IMR-90 (cell line): ENCODE data around the gene DRC3. TPM values are rescaled to one million over a fixed set of nuclear protein-coding genes. Genes with fewer than 3 reads are reported as not detected.

Experiments
- ATAC-seq: fragments of 200-7000 bp; cut with Tn5 transposase; 2 replicates; pipeline ENCODE4 v1.9.1; 2020; ENCODE audit warnings: low read depth, mild to moderate bottlenecking, moderate library complexity
- BruUV-seq: library from RNA; stranded (reverse); fragments of 400-500 nt; replicated peaks from 2 replicates; lab custom pipeline; 2021; lab: Mats Ljungman, UMichigan
- CTCF ChIA-PET: fragments of 300-600 bp; formaldehyde crosslinking; extraction: SDS; loops from one replicate; lab custom pipeline; 2021; ENCODE audit warnings: antibody characterized with exemption; lab: Yijun Ruan, JAX
- POLR2A ChIA-PET: fragments of 300-600 bp; sonication (Branson Sonifier 250); formaldehyde crosslinking; loops from one replicate; lab custom pipeline; 2022; ENCODE audit warnings: antibody characterized with exemption; ENCODE audit not compliant: unreplicated experiment; lab: Charles Lee
- DNase-seq: peaks from one replicate; pipeline ENCODE4 v3.0.0; 2013
- H2AFZ ChIP-seq: replicated peaks from 2 replicates; pipeline ENCODE3; 2013; ENCODE audit warnings: low read length, mild to moderate bottlenecking; ENCODE audit not compliant: poor library complexity
- H2AK5ac ChIP-seq: 2 replicates; pipeline ENCODE4 v1.6.1; 2013; ENCODE audit warnings: low read depth, low read length, inconsistent platforms
- H2AK9ac ChIP-seq: replicated peaks from 2 replicates; pipeline ENCODE3; 2013; ENCODE audit warnings: mild to moderate bottlenecking, low read depth, low read length, moderate library complexity; ENCODE audit not compliant: poor library complexity
- H2BK120ac ChIP-seq: 2 replicates; pipeline ENCODE4 v1.6.1; 2013; ENCODE audit warnings: low read depth, low read length, inconsistent platforms
- H2BK15ac ChIP-seq: 3 replicates; pipeline ENCODE4 v1.6.1; 2013; ENCODE audit warnings: low read depth, low read length, inconsistent platforms
- H2BK20ac ChIP-seq: 2 replicates; pipeline ENCODE4 v1.6.1; 2013; ENCODE audit warnings: low read depth, mild to moderate bottlenecking, inconsistent platforms, low read length, moderate library complexity
- H2BK5ac ChIP-seq: 2 replicates; pipeline ENCODE4 v1.6.1; 2013; ENCODE audit warnings: mild to moderate bottlenecking, low read depth, low read length, inconsistent platforms; ENCODE audit not compliant: poor library complexity, severe bottlenecking
- H3K14ac ChIP-seq: replicated peaks from 2 replicates; pipeline ENCODE4 v1.6.1; 2013; ENCODE audit warnings: low read depth, low read length, inconsistent platforms
- H3K18ac ChIP-seq: 2 replicates; pipeline ENCODE4 v1.6.1; 2013; ENCODE audit warnings: low read depth, low read length, control low read depth
- H3K23ac ChIP-seq: 2 replicates; pipeline ENCODE4 v1.6.1; 2013; ENCODE audit warnings: low read depth, low read length, inconsistent platforms
- H3K27ac ChIP-seq: 2 replicates; pipeline ENCODE4 v1.5.1; 2013; ENCODE audit warnings: mild to moderate bottlenecking, control low read depth, low read length; ENCODE audit not compliant: insufficient read depth
- H3K27me3 ChIP-seq: 2 replicates; pipeline ENCODE4 v1.6.1; 2013; ENCODE audit warnings: low read length; ENCODE audit not compliant: control insufficient read depth, insufficient read depth
- H3K36me3 ChIP-seq: 2 replicates; pipeline ENCODE4 v1.6.1; 2013; ENCODE audit warnings: low read length, mixed read lengths; ENCODE audit not compliant: control insufficient read depth, insufficient read depth
- H3K4ac ChIP-seq: 2 replicates; pipeline ENCODE4 v1.6.1; 2013; ENCODE audit warnings: low read depth, low read length, inconsistent platforms
- H3K4me1 ChIP-seq: 2 replicates; pipeline ENCODE4 v1.6.1; 2013; ENCODE audit warnings: low read length, mixed read lengths; ENCODE audit not compliant: control insufficient read depth, insufficient read depth
- H3K4me2 ChIP-seq: 2 replicates; pipeline ENCODE4 v1.6.1; 2013; ENCODE audit warnings: low read depth, mild to moderate bottlenecking, control low read depth, low read length, moderate library complexity
- H3K4me3 ChIP-seq: 2 replicates; pipeline ENCODE4 v1.5.1; 2013; ENCODE audit warnings: low read depth, mild to moderate bottlenecking, control low read depth, low read length, moderate library complexity; ENCODE audit not compliant: insufficient read depth
- H3K56ac ChIP-seq: 2 replicates; pipeline ENCODE4 v1.6.1; 2013; ENCODE audit warnings: low read length, inconsistent platforms; ENCODE audit not compliant: insufficient read depth; ENCODE audit errors: extremely low read depth
- H3K79me1 ChIP-seq, 2 experiments: 2 replicates each; pipeline ENCODE4 v1.6.1; 2013; ENCODE audit warnings: low read length in 2 of 2, inconsistent platforms in 1 of 2, low read depth in 1 of 2
- H3K9ac ChIP-seq: 2 replicates; pipeline ENCODE4 v1.6.1; 2013; ENCODE audit warnings: low read depth, low read length, control low read depth
- H3K9me1 ChIP-seq: 2 replicates; pipeline ENCODE4 v1.6.1; 2013; ENCODE audit warnings: low read length, inconsistent platforms; ENCODE audit not compliant: insufficient read depth
- H3K9me3 ChIP-seq: 2 replicates; pipeline ENCODE4 v1.6.1; 2013; ENCODE audit warnings: low read length; ENCODE audit not compliant: control insufficient read depth, insufficient read depth
- H4K20me1 ChIP-seq: 2 replicates; pipeline ENCODE4 v1.6.1; 2013; ENCODE audit warnings: low read length, inconsistent platforms; ENCODE audit not compliant: insufficient read depth
- H4K5ac ChIP-seq: 2 replicates; pipeline ENCODE4 v1.6.1; 2013; ENCODE audit warnings: mild to moderate bottlenecking, low read depth, low read length, control low read depth
- H4K8ac ChIP-seq, 2 experiments: 2 replicates each; pipeline ENCODE4 v1.6.1; 2013; ENCODE audit warnings: low read depth in 2 of 2, low read length in 2 of 2, control low read depth in 1 of 2, inconsistent platforms in 1 of 2
- H4K91ac ChIP-seq: 2 replicates; pipeline ENCODE4 v1.6.1; 2013; ENCODE audit warnings: low read depth, low read length, inconsistent platforms; ENCODE audit not compliant: insufficient read depth
- BHLHE40 ChIP-seq: fragments of 150-350 bp; IDR thresholded peaks from 2 replicates; pipeline ENCODE4 v1.6.1; 2016; ENCODE audit warnings: mild to moderate bottlenecking, low read depth, low read length
- CHD1 ChIP-seq: IDR thresholded peaks from 2 replicates; pipeline ENCODE4 v1.6.1; 2012; ENCODE audit warnings: low read depth, low read length, improper control_type of control experiment
- CTCF ChIP-seq: conservative IDR thresholded peaks from 2 replicates; pipeline ENCODE4 v1.5.1; 2012; ENCODE audit warnings: mild to moderate bottlenecking, low read depth, low read length, improper control_type of control experiment
- ELK1 ChIP-seq: fragments of 150-350 bp; IDR thresholded peaks from 2 replicates; pipeline ENCODE4 v1.6.1; 2016; ENCODE audit warnings: low read depth, mild to moderate bottlenecking, low read length, moderate library complexity, borderline replicate concordance
- FOS ChIP-seq: fragments of 150-350 bp; IDR thresholded peaks from 2 replicates; pipeline ENCODE4 v1.6.1; 2016; ENCODE audit warnings: low read depth, low read length
- RFX5 ChIP-seq: IDR thresholded peaks from 2 replicates; pipeline ENCODE4 v1.8.0; 2012; ENCODE audit warnings: low read depth, mild to moderate bottlenecking, low read length, moderate library complexity
- WGBS, 2 experiments: methylation state at CpG; one replicate each; pipeline versions ENCODE4 v1.1.5 to v1.1.7; 2013; ENCODE audit warnings: missing lambda C conversion rate in 2 of 2; ENCODE audit not compliant: insufficient read length in 1 of 2; ENCODE audit errors: extremely low coverage in 2 of 2; 5-methylcytosine and 5-hydroxymethylcytosine counted together
- dilution Hi-C: fragments of 300-500 bp; cut with HindIII; formaldehyde crosslinking; loops from one replicate; pipeline ENCODE4 v1.14.3; 2018; ENCODE audit warnings: low sequenced_read_pairs; ENCODE audit not compliant: unreplicated experiment
- in situ Hi-C: fragments of 300-500 bp; cut with MboI; formaldehyde crosslinking; loops from 3 replicates; pipeline ENCODE4 v1.14.3; 2019; ENCODE audit warnings: low sequenced_read_pairs, inconsistent platforms, mixed read lengths
- intact Hi-C: fragments of 100-400 bp; cut with micrococcal nuclease; formaldehyde crosslinking; loops from 2 replicates; pipeline ENCODE4 v1.10.0; 2022
- polyA plus RNA-seq, 3 experiments: library from polyadenylated mRNA; depleted of rRNA; stranded (reverse); fragments of >200 nt; gene quantifications; 2 replicates each; pipeline ENCODE4 v1.2.3, GENCODE V29; 2012; ENCODE audit warnings: low replicate concordance in 1 of 3
- total RNA-seq: library from RNA; depleted of rRNA; stranded (reverse); fragments of >200 nt; gene quantifications from 2 replicates; pipeline ENCODE4 v1.2.3, GENCODE V29; 2012

DRC3 gene
- total and polyA plus RNA-seq, 2 of the 4 experiments (the other 2 are of a cell fraction), result 0.55 to 0.72 TPM

- no peak for DNase-seq
- Histone ChIP-seq H3K23ac (peak overlapping the region; percentile 62; the same call in 1 of the 2 replicates), H3K27ac (peak overlapping the region; percentile 65), H2AFZ (no peak overlapping the region), H4K5ac (no peak overlapping the region), H4K8ac (0 out of 4 replicates have a peak overlapping the region, but pooled peaks of 1 of the 2 experiments have one; percentile 62), H2BK15ac (0 out of 3 replicates have a peak overlapping the region, but pooled peaks have one; percentile 75), H4K20me1 (peaks cover 17% of the 10 kb centered on the region; the same call in 1 of the 2 replicates), H2BK120ac (peak overlapping the region; percentile 85; the same call in 1 of the 2 replicates), H3K9me3 (no peaks in the 10 kb centered on the region), H3K4me1 (peaks cover 19% of the 10 kb centered on the region), H3K56ac (no peak overlapping the region), H4K91ac (no peak overlapping the region), H3K9me1 (peaks cover 14% of the 10 kb centered on the region), H2BK20ac (no peak overlapping the region), H3K9ac (no peak overlapping the region; the same call in 1 of the 2 replicates), H3K4ac (peak overlapping the region; percentile 81), H3K14ac (peak overlapping the region; percentile 41), H2AK5ac (peak overlapping the region; percentile 68), H3K4me3 (no peak overlapping the region), H3K27me3 (no peaks in the 10 kb centered on the region), H3K79me1 (peaks cover 22 to 59% of the 10 kb centered on the region in 2 experiments), H3K18ac (no peak overlapping the region), H2BK5ac (peak overlapping the region; percentile 97), H3K36me3 (no peaks in the 10 kb centered on the region), H3K4me2 (peak overlapping the region; percentile 98), H2AK9ac (no peak overlapping the region)
- no peak for ATAC-seq
- dilution Hi-C loops, result no loop called here
- intact Hi-C loops, result no loop called here
- CTCF ChIA-PET, result interaction anchor here (0.9 kb wide), 2 partner anchors 25 to 44 kb away, joined by 3 to 4 read pairs; no protein-coding TSS in a partner anchor
- POLR2A ChIA-PET, result no interaction called here
- no peak for TF ChIP-seq CTCF
- TF ChIP-seq CHD1, result no peak
- TF ChIP-seq BHLHE40, result no peak
- TF ChIP-seq RFX5, result no peak
- no peak for TF ChIP-seq FOS
- TF ChIP-seq ELK1, result no peak
- in situ Hi-C loops, result no loop called here
- no TSS peak for BruUV-seq
- WGBS, 2 experiments, result 80% methylated on average over 2 of the region's 5 CpGs; no CpG with 5 or more reads in 1 of the 2 experiments
Measured at GRCh38 chr17:17960500-17961030, 12.1 kb upstream of the DRC3 start.
